ENCODE data around the gene CCNI2.

GRCh38 chr5:132776131-132776937, 29.1 kb downstream of the CCNI2 start:
- TF ChIP-seq TFCP2L1 (CRISPR knock-in tag; IDR thresholded peaks at IDR 0.05) (no peak), KDM1A (IDR thresholded peaks at IDR 0.05; ENCODE audit: low read depth) (no peak), TP53 (CRISPR knock-in tag; IDR thresholded peaks at IDR 0.05) (no peak), POLR2A (IDR thresholded peaks at IDR 0.05; ENCODE audit: low read length) (no peak), SMC3 (IDR thresholded peaks at IDR 0.05) (no peak), USF2 (IDR thresholded peaks at IDR 0.05) (no peak), PHF8 (IDR thresholded peaks at IDR 0.05; ENCODE audit: borderline replicate concordance, low read depth) (peak; percentile 30; the same call in 1 of the 2 replicates), CTCF (IDR thresholded peaks at IDR 0.05) (no peak), HDAC2 (IDR thresholded peaks at IDR 0.05) (no peak)
- TF ChIP-seq, protein P1, sequence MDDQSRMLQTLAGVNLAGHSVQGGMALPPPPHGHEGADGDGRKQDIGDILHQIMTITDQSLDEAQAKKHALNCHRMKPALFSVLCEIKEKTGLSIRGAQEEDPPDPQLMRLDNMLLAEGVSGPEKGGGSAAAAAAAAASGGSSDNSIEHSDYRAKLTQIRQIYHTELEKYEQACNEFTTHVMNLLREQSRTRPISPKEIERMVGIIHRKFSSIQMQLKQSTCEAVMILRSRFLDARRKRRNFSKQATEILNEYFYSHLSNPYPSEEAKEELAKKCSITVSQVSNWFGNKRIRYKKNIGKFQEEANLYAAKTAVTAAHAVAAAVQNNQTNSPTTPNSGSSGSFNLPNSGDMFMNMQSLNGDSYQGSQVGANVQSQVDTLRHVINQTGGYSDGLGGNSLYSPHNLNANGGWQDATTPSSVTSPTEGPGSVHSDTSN (IDR thresholded peaks at IDR 0.05), result no peak
- TF ChIP-seq, protein P2, sequence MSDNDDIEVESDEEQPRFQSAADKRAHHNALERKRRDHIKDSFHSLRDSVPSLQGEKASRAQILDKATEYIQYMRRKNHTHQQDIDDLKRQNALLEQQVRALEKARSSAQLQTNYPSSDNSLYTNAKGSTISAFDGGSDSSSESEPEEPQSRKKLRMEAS (IDR thresholded peaks at IDR 0.05), result no peak; the same call in 1 of the 2 replicates

Measured in A549 (cell line).